Stimulated activated CD4-positive, alpha-beta T cell treated with anti-CD3 and anti-CD28 coated beads, Interleukin-15, amount 100 ng/mL, for 48 hours (primary cell): ENCODE data around the gene KCNK4.
"Not testable (repeated sequence)": the region's sequence is repeated elsewhere in the genome, so short reads cannot be mapped to it uniquely, and the experiment has no call there.

Experiments used
- DNase-seq, 2 donors: peaks; one replicate each; pipeline ENCODE4 v3.0.0-alpha.2; 2020; ENCODE audit warnings: low read depth in 2 of 2

The KCNK4 gene

DNA sequence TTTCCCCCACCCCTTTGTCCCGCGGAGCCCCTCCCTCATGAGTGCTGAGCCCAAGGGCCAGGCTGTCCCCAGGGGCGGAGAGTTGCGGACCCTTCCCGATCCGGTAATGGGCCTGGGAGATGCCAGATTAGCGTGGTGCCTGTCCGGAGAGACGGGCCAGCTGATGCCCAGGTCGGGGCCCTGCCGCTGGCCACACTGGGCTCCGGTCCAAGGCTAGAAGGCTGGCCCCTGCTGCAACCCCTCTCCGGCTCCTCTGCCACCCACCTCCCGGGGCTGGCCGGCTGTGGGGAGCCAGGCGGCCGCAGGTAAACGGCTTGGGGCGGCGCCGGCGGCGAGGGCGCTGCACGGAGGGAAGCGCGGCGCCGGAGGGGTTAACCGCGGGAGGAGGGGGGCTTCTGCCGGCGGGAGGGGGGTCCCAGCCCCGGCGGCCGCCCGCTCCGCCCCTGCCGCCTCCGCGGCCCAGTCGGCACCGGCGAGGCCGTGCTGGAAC is at the start of gene KCNK4:
TSS of gene KCNK4 (plus strand) at position 41 of the 490 bp plus-strand sequence. CDS start 1,717 bp downstream, outside the sequence.
- no peak for DNase-seq

DNA sequence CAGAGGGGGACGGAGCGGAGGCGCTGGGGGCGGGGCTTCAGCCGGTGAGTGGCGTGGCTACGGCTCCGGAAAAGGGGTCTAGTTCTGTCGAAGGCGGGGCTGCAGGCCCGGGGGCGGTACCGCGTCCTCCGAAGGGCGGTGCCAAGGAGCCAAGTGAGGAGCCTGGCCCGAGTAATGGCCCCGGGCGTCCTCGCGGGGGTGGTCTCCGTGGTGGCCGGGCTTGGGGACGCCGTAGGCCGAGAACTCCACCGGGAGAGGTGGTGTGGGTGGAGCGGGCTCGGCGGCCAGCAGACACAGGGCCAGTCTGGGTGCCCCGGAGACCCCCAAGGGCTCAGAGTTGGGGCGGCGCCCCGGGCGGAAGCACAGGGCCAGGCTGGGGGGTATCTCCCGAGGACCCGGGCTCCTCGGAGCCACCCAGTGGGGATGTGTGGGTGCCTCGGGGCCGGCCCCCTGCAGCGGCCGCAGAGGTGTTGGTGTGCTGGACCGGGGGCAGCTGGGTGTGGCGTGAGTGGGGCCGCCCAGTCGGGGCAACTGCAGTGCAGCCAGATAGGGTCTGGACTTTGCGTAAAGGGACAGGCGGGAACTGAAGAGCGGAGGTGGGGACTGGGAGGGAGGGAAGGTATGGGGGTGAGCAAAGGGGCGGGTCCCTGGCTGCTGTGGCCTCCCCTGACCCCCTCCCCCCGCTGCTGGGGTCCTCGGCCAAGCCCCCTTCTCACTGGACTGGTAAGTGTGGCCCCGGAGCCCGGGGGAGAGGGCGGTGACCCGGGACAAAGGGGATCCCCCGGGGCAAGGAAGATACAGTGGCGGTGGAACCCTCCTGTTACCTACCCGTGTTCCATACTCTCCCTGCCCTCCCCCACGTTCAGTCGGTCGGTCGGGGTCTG is 49.4 kb upstream of the KCNK4 start:
- DNase-seq: no peak

DNA sequence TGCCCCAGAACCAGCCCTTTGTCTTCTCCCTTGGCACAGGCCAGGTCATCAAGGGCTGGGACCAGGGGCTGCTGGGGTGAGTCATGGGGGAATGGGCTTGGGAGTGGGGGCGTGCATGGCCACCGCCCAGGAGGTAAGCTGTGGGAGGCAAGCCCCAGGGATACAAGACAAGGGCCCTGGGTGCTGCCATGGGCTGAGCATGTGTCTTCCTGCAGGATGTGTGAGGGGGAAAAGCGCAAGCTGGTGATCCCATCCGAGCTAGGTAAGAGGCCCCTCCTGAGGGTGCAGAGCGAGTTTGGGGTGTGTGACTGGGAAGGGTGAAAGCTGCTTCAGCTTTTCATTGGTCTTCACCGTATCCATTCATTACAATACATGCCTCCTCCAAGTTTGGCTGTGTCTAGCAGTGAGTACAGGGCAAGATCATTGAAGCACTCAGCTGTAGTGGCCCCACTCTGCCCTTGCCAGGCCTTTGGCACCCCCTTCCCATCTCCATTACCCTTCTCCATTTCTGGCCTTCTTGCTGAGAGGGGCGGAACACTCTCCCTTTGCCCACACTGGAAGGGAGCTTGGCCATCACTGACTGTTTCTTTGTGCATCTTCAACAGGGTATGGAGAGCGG is 47.8 kb upstream of the KCNK4 start:
- no peak for DNase-seq

DNA sequence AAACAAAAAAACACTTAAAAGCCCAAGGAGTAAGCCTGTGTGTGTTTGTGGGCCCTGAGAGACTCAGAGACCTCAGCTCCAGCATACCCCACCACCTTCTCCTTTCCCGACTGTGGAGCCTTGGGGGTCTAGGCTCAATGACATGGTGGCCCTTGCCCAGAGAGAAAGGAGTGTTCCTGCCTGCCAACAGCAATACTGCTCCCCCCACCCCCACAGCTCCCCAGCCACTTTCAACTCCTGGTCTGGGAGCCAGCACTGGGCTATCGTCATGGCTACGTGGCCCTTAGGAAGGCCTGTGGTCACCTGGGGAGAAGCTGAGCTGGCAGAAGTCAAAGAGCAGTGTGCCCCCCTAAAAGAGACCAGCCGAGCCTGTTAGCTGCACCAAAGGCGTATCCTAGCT is 47.0 kb upstream of the KCNK4 start:
- no peak for DNase-seq

DNA sequence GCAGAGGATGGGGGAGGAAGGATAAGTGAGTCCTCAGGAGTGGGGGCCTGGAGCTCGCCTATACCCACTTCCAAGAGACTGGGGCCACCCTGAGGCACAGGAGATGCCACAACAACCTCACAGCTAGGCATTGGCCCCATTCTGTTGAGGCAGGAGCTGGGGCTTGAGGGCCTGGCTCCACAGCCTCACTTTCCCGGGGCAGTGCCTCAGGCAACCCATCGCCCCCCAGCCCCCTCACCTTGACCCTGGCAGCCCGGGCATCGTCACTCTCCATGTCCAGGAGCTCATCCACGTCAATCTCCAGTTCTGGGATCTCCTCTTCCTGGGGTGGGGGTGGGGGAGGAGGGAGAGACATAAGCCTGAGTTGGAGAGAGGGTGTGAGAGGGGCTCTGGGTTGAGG is 46.1 kb upstream of the KCNK4 start:
- DNase-seq: no peak

DNA sequence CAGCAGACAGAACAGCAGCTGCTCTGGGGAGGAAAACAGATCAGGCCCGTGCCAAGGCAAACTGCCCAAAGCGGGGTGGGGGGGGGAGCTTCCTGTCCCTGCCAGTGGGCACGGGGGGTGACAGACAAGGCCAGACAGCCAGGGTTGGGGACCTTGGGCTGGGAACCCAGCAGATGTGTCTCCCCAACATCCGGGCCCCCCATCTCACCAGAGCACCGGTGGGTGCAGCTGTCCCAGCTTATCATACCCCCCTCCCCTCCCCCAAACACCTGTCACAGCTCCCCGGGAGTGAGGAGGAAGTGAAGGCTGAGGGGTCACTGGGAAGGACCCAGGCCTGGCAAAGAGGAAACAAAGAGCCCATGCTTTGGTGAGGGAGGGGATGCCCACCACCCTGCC is 45.7 kb upstream of the KCNK4 start:
- no peak for DNase-seq

DNA sequence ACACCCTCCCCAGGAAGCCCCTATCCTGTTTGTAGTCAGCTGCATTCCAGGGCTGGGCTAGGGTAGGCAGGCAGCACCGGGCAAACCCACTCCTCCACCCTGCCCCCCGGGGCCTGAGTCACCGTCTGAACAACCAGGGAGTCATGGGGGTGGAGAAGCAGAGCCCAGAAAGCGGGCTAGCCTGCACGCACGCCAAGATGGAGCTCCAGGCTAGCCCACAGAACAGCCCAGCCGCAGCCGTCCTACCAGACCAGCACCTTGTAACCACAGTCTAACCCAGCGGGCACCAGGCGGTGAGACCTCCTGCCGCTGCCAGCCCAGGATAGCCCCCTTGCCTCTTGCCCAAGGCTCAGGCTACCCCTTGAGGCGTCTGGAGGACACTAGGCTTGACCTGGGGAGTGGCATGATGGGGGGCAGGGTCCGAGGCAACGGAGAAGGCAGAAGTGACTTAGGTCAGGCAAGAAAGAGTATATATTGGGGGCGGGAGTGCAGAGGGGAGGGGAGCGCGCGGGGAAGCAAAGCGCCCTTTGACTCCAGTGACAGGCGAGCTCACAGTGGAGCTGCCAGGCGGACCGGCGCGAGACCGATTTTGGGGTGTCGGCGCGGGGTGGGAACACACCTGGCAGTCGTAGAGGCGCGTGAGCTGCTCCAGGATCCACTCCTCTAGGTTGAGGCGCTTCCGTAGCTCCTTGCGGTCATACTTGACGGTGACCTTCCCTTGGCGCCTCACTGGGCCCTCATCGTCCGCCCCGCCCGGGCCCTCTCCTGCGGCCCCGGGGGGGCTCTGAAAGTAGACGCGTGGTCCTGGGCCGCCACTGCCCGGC is 45.1 kb upstream of the KCNK4 start:
- DNase-seq: peak; percentile 67 to 80

DNA sequence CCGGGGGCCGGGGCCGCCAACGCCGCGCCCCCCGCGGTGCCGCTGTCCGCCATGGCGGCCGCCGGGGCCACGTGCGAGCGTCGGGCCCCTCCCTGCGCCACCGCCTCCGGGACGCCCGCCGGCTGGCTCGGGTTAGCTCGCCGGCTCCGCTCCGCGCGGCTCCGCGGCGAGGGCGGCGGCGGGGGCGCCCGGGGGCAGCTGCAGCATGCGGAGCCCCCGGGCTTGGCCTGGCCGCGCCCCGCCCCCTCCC is 44.6 kb upstream of the KCNK4 start:
- DNase-seq: not testable (repeated sequence)

DNA sequence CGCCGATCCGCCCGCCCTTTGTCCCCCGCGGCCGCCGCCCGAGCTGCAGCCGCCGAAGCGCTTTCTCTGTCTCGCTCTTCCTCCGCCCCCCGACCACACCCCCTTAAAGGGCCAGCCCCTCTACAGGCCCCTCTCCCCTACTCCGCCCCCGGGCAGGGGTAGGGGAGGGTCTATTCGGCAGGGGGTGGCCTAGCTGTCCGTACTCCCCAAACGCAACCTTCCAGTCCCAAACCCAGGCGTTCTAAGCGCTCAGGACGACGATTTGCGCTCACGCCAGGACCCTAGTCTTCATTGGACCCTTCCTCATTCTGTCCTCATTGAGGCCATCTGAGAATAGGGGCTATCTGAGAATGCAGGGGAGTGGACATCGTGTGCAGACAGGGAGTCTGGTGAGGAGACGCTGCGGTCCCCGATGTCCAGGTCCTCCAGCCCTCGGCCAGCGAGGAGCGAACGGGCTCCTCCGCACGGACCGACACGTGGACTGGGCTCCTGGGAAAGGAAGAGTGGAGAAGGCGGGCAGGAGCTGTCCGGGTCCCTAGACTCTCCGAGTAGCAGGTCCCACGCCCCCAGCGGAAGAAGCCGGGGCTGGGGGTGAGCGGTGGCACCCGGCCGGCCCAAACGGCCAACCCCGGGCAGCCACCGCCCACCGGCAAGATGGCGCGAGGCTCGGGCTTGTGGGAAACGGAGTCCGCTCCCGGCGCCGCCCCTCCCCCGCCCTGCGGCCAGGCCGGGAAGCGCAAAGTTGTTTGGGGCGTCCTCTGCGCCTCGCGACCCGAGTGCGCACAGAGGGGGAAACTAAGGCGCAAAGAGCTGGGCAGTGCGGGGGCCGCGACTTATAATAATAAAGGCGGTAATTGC is 44.0 kb upstream of the KCNK4 start, which contains the start of gene PPP1R14B:
TSS of gene PPP1R14B (minus strand) at position 73 of the 858 bp plus-strand sequence. CDS start 270 bp downstream, outside the sequence.
- DNase-seq: peak; percentile 59 to 78

DNA sequence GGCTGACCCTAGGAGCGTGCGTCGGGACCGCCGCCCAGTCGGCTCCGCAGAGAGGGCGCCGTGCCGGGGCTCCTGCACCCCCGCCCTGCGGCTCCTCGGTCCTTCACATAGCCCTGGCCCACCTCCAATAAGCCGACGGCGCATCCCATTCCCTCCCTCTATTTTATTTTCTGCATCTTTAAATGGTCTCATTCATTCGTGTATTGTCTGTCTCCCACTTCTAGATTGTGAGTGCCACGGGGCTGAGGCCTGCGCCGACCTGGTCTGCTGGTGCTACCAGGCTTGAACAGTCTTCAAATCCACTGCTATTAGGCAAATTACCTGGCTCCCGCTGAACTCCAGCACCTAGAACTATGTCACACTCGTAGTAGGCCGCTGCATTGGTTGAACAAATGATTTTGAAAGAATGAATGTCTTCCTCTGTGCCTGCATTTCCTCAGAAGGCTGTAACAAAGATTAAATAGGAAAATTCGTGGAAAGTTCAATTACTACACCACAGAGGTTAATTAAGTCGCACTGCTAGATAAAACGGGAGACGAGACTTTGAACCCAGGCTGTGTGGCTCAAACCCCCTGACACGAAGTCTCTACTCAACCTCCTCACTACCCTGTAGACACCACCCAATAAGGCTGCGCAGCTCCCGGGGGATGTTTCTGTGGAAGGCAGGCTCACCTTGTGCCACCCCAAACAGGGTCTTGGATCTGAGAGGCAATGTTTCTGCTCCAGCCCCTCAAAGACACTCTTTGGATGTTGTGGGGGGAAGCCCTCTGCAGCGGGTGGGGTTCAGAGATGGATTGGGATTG is 43.2 kb upstream of the KCNK4 start:
- DNase-seq: no peak

DNA sequence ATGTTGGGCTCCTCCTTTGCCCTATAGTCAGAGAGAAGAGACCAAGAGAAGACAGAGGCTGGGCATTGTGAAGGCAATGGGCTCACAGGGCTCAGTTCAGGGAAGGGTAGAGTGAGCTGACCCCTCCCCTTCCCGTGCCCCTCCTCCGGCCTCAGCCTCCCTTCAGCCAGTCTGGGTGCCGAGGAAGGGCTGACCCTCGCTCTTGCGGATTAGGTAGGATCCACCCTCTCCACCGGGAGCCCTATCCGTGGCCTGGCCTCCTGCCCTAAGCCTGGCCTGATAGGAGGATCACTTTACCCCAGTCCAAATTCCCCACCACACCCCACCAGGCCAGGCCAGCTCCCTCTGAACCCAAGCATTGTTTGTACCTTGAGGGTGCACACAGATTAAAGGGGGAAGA is 42.5 kb upstream of the KCNK4 start:
- DNase-seq: no peak

DNA sequence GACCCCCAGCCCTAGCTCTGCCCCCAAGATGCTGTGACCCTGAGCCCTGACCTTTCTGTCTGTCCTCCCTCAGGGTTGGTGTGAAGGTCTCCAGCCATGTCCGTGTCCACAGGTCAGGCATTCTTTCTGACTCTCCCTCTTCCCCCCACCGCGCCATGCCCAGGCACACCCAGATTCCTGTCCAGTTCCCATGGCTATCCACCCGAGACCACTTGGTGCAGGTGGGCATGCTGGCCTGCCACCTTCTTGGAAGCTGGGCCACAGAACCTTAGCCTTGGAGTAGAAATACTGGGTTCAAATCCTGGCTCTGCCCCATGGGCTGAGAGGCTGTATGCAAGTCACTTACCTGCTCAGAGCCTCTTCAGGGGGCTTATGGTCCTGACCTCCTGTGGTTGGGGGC is 42.1 kb upstream of the KCNK4 start:
- DNase-seq: no peak

DNA sequence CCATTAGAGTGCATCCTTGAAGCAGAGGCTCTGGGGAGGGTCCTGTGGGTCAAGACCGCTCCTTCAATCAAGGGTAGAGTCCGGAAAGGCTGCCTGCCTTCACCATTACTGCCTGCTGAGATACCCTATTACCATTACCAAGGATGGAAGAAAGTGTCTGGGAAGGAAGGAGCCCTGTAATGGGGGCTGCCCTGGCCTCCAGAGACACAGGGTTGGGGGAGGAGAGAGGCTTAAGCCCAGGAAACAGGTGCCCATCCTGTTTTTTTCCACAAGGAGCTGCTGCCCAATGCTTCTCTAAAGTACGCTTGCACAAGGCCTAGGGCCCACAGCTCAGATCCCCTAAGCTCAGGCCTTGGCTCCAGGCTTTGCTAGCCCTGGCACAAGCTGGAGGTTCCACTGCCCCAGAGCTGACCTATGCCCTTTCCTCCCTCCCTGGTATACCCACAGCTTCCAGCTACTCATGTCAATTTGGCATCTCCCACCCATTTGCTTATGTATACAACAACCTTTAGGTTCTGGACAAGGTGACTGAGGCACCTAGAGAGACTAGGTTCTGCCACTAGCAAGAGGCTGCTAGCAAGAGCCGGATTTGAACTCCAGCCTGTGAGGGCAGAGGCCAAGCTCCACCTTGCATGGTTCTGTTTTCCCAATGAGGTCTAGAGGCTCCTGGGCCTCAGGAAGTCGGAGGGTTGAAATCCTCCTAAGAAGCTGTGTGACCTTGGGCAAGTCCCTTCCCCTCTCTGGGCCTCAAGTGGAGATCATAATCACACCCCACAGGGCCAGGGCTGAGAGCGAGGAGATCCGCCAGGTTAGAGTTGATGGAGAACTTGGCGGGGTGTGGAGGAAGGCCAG is 41.3 kb upstream of the KCNK4 start:
- no peak for DNase-seq

DNA sequence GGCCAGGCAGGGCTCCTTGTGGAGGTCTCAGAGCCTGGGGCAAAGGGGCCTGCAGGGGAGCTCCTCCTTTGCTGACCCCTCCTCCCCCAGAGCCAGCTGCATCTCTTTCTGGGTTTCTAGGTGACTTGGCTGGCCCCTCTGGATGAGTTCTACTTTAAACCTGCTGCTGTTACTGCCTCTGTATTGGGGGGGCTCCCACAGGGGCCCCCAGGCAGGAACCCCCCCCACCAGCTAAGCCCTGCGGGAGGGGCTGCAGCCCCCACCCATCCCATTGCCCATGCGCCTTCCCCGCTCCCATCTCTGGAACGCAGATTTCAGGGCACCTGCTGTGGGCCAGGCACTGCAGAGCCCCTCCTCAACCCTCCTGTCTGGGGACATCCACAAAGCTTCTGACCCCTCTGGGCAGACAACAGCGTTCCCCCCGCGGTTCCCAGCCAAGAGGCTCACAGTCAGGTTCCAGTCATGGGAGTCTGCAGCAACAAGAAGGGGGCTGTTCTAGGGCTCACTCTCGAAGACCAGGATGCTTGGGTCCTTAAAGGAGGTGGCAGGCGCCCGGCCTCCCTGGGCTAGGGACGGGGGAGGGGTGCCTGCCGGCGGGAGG is 40.6 kb upstream of the KCNK4 start:
- DNase-seq: no peak

DNA sequence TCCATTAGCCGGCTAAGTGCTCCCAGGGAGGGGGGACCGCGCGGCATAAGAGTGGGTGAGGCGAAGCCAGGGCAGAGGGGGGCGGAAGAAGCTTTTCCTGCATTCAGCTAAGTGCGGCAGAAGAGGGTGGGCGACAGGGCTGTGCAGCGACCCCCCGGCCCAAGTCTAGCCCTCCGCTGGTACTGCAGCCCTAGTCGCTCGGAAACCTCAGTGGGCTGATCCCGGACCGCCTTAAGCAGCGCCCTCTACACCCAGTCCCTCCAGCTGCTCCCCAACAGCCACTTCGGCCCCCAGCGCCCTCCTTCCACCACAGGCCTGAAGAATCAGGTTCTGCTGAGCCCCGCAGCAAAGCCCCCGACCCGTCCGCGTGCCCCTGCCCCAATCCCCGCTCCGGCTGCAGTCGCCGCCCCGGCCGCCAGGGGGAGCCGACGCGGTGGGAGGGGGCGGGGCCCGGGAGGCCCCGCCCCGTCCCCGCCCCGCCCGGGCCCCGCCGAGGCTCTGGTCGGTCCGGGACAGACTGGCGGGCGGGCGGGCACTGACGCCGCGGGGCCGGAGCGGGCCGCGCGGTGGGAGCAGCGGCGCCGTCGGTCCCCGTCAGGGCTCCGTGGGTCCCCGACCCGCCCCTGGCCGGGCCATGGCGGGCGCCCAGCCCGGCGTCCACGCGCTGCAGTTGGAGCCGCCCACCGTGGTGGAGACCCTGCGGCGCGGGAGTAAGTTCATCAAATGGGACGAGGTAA is 39.9 kb upstream of the KCNK4 start, which contains the start of gene PLCB3:
TSS of gene PLCB3 (plus strand) at position 515 of the 737 bp plus-strand sequence. CDS start at position 635, 120 bp downstream.
- DNase-seq: no peak

DNA sequence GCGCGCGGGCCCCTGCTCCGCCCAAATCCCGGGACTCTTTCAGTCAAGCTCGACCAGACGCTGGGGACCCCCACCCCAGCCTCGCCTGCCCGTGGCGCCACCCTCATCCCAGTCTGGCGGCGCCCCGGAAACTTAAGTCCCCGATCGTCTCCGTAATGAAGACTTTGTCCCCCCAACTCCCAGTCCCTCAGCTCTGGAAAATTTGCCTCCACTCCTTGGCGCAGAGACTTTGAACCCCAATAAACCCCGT is 39.4 kb upstream of the KCNK4 start:
- no peak for DNase-seq

DNA sequence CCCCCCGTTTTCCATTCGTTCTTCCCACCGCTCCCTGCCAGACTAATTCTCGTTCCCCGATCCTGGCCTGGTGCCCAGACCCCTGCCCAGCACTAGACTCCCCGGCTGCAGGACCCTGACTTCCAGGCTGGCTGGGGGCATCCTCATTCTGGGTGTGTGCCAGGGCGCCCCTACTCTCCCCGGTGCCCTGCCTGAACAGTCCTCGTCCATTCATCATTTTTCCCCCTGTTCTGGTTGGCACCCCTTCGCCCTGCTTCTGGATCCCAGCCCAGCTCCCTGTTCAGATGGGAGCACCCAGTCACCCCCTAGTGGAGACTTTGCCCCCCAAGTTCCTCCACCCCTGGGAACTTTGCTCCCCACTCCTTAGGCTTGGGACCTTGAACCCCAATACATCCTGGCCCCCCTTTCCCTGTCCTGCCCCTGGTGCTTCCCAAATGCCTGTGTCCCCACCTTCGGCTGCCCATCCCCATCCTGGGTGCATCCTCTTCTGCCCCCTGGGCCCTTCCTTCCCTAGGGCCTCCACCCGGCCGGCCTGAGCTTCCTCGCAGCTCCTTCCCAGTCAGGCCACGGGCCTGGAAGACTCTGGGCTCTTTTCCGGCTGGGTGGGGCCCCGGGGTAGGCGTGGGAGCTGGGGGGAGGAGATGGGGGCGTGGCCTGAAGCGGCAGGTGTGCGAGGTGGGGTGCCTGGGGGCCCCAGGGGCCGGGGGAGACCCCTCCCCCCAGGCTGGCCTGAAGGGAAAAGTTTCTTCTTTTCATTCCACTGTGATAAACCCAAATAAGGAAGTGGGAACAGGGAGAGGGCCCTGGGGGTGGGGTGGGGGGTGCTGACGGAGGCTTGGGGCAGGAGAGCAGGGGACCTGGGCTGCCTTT is 38.9 kb upstream of the KCNK4 start:
- DNase-seq: no peak

DNA sequence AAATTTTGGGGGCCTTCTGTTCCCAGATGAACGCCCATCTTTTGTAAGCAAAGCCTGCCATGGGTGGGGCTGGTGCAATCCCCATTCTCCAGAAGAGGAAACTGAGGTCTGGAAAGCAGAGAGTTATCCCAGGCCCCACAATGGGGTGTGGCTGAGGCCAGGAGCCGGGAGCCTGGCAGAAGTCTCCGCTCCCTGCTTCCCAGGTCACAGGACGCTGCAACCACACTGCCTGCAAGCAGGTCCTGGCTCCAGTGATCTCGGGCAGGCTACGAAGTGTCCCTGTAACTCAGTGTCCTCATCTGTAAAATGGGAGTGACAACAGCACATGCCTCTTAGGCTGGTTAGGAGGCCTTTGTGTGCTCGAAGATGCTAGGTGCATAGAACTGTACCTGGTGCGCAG is 38.1 kb upstream of the KCNK4 start:
- no peak for DNase-seq
